Karpas-422 (cell line): ENCODE data around the gene SEC63. TPM values are rescaled to one million over a fixed set of nuclear protein-coding genes. Genes with fewer than 3 reads are reported as not detected.
"Not testable (repeated sequence)": the region's sequence is repeated elsewhere in the genome, so short reads cannot be mapped to it uniquely, and the experiment has no call there.

Source experiments
- DNase-seq: peaks from one replicate; pipeline ENCODE4 v3.0.0-alpha.2; 2015
- H2AFZ ChIP-seq: fragments of 200-600 bp; sonication (generic); 2 replicates; pipeline ENCODE4 v1.6.1; 2014; ENCODE audit warnings: antibody characterized with exemption, low read length, mixed read lengths
- H3K27ac ChIP-seq: fragments of 200-600 bp; sonication (generic); 2 replicates; pipeline ENCODE4 v1.5.1; 2014; ENCODE audit warnings: mild to moderate bottlenecking, low read length, moderate library complexity
- H3K27me3 ChIP-seq: fragments of 200-600 bp; sonication (generic); 2 replicates; pipeline ENCODE4 v1.6.1; 2014; ENCODE audit warnings: low read length, mixed read lengths
- H3K36me3 ChIP-seq: fragments of 200-600 bp; sonication (generic); 2 replicates; pipeline ENCODE4 v1.6.1; 2014; ENCODE audit warnings: low read length, mixed read lengths; ENCODE audit not compliant: insufficient read depth
- H3K4me1 ChIP-seq: fragments of 200-600 bp; sonication (generic); 2 replicates; pipeline ENCODE4 v1.6.1; 2014; ENCODE audit warnings: mild to moderate bottlenecking, low read length, mixed read lengths
- H3K4me2 ChIP-seq: fragments of 200-600 bp; sonication (generic); 2 replicates; pipeline ENCODE4 v1.6.1; 2014; ENCODE audit warnings: low read length, low read depth, mild to moderate bottlenecking; ENCODE audit not compliant: poor library complexity, severe bottlenecking
- H3K4me3 ChIP-seq: fragments of 200-600 bp; sonication (generic); 2 replicates; pipeline ENCODE4 v1.5.1; 2014; ENCODE audit warnings: mild to moderate bottlenecking, antibody characterized with exemption, low read length, mixed read lengths
- H3K79me2 ChIP-seq: fragments of 200-600 bp; sonication (generic); 2 replicates; pipeline ENCODE4 v1.6.1; 2014; ENCODE audit warnings: mild to moderate bottlenecking, low read length, mixed read lengths
- H3K9ac ChIP-seq: fragments of 200-600 bp; sonication (generic); 2 replicates; pipeline ENCODE4 v1.6.0; 2014; ENCODE audit warnings: low read length
- H3K9me2 ChIP-seq: fragments of 200-600 bp; sonication (generic), shearing (Covaris generic); replicated peaks from 2 replicates; pipeline ENCODE4 v1.6.0; 2014; ENCODE audit warnings: mild to moderate bottlenecking, low read length, moderate library complexity; ENCODE audit not compliant: insufficient read depth
- H3K9me3 ChIP-seq: fragments of 300-700, 200-600 bp; sonication (generic); 2 replicates; pipeline ENCODE4 v1.6.1; 2014; ENCODE audit warnings: low read length, mixed read lengths
- H4K20me1 ChIP-seq: fragments of 200-600 bp; sonication (generic); 2 replicates; pipeline ENCODE4 v1.6.1; 2014; ENCODE audit warnings: mild to moderate bottlenecking, antibody characterized with exemption, low read length, low read depth; ENCODE audit not compliant: insufficient read depth
- total RNA-seq: library from RNA; depleted of rRNA; stranded (reverse); fragments of >200 nt; shearing (Covaris generic); gene quantifications from 2 replicates; pipeline ENCODE4 v1.2.3, GENCODE V29; 2014; ENCODE audit warnings: low replicate concordance

The SEC63 gene
- total RNA-seq, 1 experiment from 2014 or later: 46.0 TPM

GRCh38 chr6:107870381-107870780 lies 87.6 kb downstream of the SEC63 start:
- H3K9me2 ChIP-seq: no peaks in the 10 kb centered on the region
- H3K79me2 ChIP-seq: no peaks in the 10 kb centered on the region
- H3K27ac ChIP-seq: no peak overlapping the region
- peaks cover 2% of the 10 kb centered on the region; the same call in 1 of the 2 replicates for H3K4me1 ChIP-seq
- no peak for DNase-seq
- H3K9me3 ChIP-seq: no peaks in the 10 kb centered on the region
- H3K4me3 ChIP-seq: no peak overlapping the region
- H3K4me2 ChIP-seq: no peak overlapping the region
- no peak overlapping the region for H3K9ac ChIP-seq
- H2AFZ ChIP-seq: no peak overlapping the region
- peaks cover 25% of the 10 kb centered on the region; the same call in 1 of the 2 replicates for H3K36me3 ChIP-seq
- H4K20me1 ChIP-seq: no peaks in the 10 kb centered on the region
- no peaks in the 10 kb centered on the region for H3K27me3 ChIP-seq

- Histone ChIP-seq H3K4me2 (no peak overlapping the region), H2AFZ (no peak overlapping the region), H3K27ac (no peak overlapping the region), H4K20me1 (no peaks in the 10 kb centered on the region), H3K9me2 (no peaks in the 10 kb centered on the region), H3K4me3 (no peak overlapping the region), H3K4me1 (peaks cover 2% of the 10 kb centered on the region; the same call in 1 of the 2 replicates), H3K27me3 (no peaks in the 10 kb centered on the region), H3K9ac (no peak overlapping the region), H3K79me2 (no peaks in the 10 kb centered on the region), H3K36me3 (peaks cover 21% of the 10 kb centered on the region; the same call in 1 of the 2 replicates), H3K9me3 (no peaks in the 10 kb centered on the region)
- no peak for DNase-seq
Observed at GRCh38 chr6:107869871-107870270, 88.1 kb downstream of the SEC63 start.

- H3K9me2 ChIP-seq: no peaks in the 10 kb centered on the region
- no peak overlapping the region for H3K9ac ChIP-seq
- H3K79me2 ChIP-seq: no peaks in the 10 kb centered on the region
- H3K4me2 ChIP-seq: no peak overlapping the region
- H3K36me3 ChIP-seq: peaks cover 20% of the 10 kb centered on the region; the same call in 1 of the 2 replicates
- H3K4me1 ChIP-seq: peaks cover 2% of the 10 kb centered on the region; the same call in 1 of the 2 replicates
- no peak overlapping the region for H3K4me3 ChIP-seq
- no peak for DNase-seq
- H2AFZ ChIP-seq: no peak overlapping the region
- H3K27me3 ChIP-seq: no peaks in the 10 kb centered on the region
- H4K20me1 ChIP-seq: no peaks in the 10 kb centered on the region
- H3K9me3 ChIP-seq: no peaks in the 10 kb centered on the region
- no peak overlapping the region for H3K27ac ChIP-seq
Observed at GRCh38 chr6:107868867-107869611, 89.0 kb downstream of the SEC63 start.

- Histone ChIP-seq H3K27me3 (no peaks in the 10 kb centered on the region), H3K79me2 (no peaks in the 10 kb centered on the region), H3K36me3 (peaks cover 11% of the 10 kb centered on the region; the same call in 1 of the 2 replicates), H3K9ac (no peak overlapping the region), H3K9me2 (no peaks in the 10 kb centered on the region), H3K4me2 (no peak overlapping the region), H3K4me1 (peaks cover 2% of the 10 kb centered on the region; the same call in 1 of the 2 replicates), H3K4me3 (no peak overlapping the region), H2AFZ (no peak overlapping the region), H3K27ac (no peak overlapping the region), H4K20me1 (no peaks in the 10 kb centered on the region), H3K9me3 (no peaks in the 10 kb centered on the region)
- DNase-seq: no peak
Observed at GRCh38 chr6:107867302-107867615, 90.7 kb downstream of the SEC63 start.

GRCh38 chr6:107866606-107867301 lies 91.3 kb downstream of the SEC63 start:
- no peaks in the 10 kb centered on the region for H4K20me1 ChIP-seq

GRCh38 chr6:107864226-107865127 lies 93.5 kb downstream of the SEC63 start:
- Histone ChIP-seq H3K4me2 (no peak overlapping the region), H3K9ac (no peak overlapping the region), H2AFZ (no peak overlapping the region), H3K9me2 (no peaks in the 10 kb centered on the region), H4K20me1 (no peaks in the 10 kb centered on the region), H3K27me3 (no peaks in the 10 kb centered on the region), H3K79me2 (no peaks in the 10 kb centered on the region), H3K9me3 (no peaks in the 10 kb centered on the region), H3K36me3 (no peaks in the 10 kb centered on the region; the same call in 1 of the 2 replicates), H3K27ac (no peak overlapping the region), H3K4me1 (no peaks in the 10 kb centered on the region), H3K4me3 (no peak overlapping the region)
- DNase-seq: no peak

More at GRCh38 chr6:107866606-107867301, 91.3 kb downstream of the SEC63 start:
- Histone ChIP-seq H3K9me3 (no peaks in the 10 kb centered on the region), H3K4me2 (no peak overlapping the region), H2AFZ (no peak overlapping the region), H3K9ac (no peak overlapping the region), H3K4me3 (no peak overlapping the region), H3K9me2 (no peaks in the 10 kb centered on the region), H3K79me2 (no peaks in the 10 kb centered on the region), H3K36me3 (peaks cover 6% of the 10 kb centered on the region; the same call in 1 of the 2 replicates), H3K27ac (no peak overlapping the region), H3K27me3 (no peaks in the 10 kb centered on the region), H3K4me1 (no peaks in the 10 kb centered on the region)
- DNase-seq: peak; percentile 74

- Histone ChIP-seq H3K9ac (no peak overlapping the region), H3K36me3 (no peaks in the 10 kb centered on the region; the same call in 1 of the 2 replicates), H3K4me2 (no peak overlapping the region), H3K79me2 (no peaks in the 10 kb centered on the region), H3K9me3 (no peaks in the 10 kb centered on the region), H3K4me3 (no peak overlapping the region), H4K20me1 (no peaks in the 10 kb centered on the region), H3K9me2 (no peaks in the 10 kb centered on the region), H3K27ac (no peak overlapping the region), H3K27me3 (no peaks in the 10 kb centered on the region), H3K4me1 (no peaks in the 10 kb centered on the region), H2AFZ (no peak overlapping the region)
- no peak for DNase-seq
Observed at GRCh38 chr6:107862383-107862782, 95.6 kb downstream of the SEC63 start.

GRCh38 chr6:107860963-107861362 lies 97.0 kb downstream of the SEC63 start:
- not testable (repeated sequence) for H3K79me2 ChIP-seq, H3K4me2 ChIP-seq, H2AFZ ChIP-seq, H3K9me2 ChIP-seq, H4K20me1 ChIP-seq, H3K4me1 ChIP-seq, H3K36me3 ChIP-seq, H3K4me3 ChIP-seq, H3K27me3 ChIP-seq, H3K27ac ChIP-seq, DNase-seq, H3K9me3 ChIP-seq, H3K9ac ChIP-seq
